SH-SY5Y (cell line): ENCODE results near the gene PERCC1.

Source experiments
- GATA2 ChIP-seq: IDR thresholded peaks from 2 replicates; pipeline ENCODE4 v1.6.1; 2011; ENCODE audit warnings: mild to moderate bottlenecking, low read depth, low read length
- GATA3 ChIP-seq: IDR thresholded peaks from 2 replicates; pipeline ENCODE4 v1.6.1; 2011; ENCODE audit warnings: low read depth, mild to moderate bottlenecking, low read length, moderate library complexity

GRCh38 chr16:1453316-1453715, 22.4 kb downstream of the PERCC1 start:
- TF ChIP-seq GATA3 (no peak), GATA2 (no peak)
